Erythroblast (primary cell): ENCODE measurements around the gene SCYGR7.

Experiments used
- GATA1 ChIP-seq: IDR thresholded peaks from 2 replicates; pipeline ENCODE4 v1.6.1; 2011; ENCODE audit warnings: low read depth, mild to moderate bottlenecking, control low read depth, low read length, moderate library complexity
- POLR2A ChIP-seq: IDR thresholded peaks from 2 replicates; pipeline ENCODE4 v1.6.1; 2011; ENCODE audit warnings: mild to moderate bottlenecking, low read length

- TF ChIP-seq POLR2A, result no peak
- TF ChIP-seq GATA1, result no peak
Measured at GRCh38 chr2:227703961-227704360, 24.2 kb upstream of the SCYGR7 start.
